A673 (cell line): ENCODE results near the gene PPP2CA. TPM values are rescaled to one million over a fixed set of nuclear protein-coding genes. Genes with fewer than 3 reads are reported as not detected.

Source experiments
- Bru-seq: library from RNA; stranded (reverse); fragments of 400-500 nt; gene quantifications from one replicate; lab custom pipeline; 2021; lab: Mats Ljungman, UMichigan
- BruChase-seq, 2 experiments: library from RNA; stranded (reverse); fragments of 400-500 nt; gene quantifications; one replicate each; lab custom pipeline; 2021; lab: Mats Ljungman, UMichigan
- BruUV-seq: library from RNA; stranded (reverse); fragments of 400-500 nt; replicated peaks from 2 replicates; lab custom pipeline; 2021; lab: Mats Ljungman, UMichigan
- CTCF ChIA-PET: fragments of 300-600 bp; sonication (Branson Sonifier 250); formaldehyde crosslinking; loops from one replicate; lab custom pipeline; 2022; ENCODE audit warnings: antibody characterized with exemption; lab: Charles Lee
- POLR2A ChIA-PET: fragments of 300-600 bp; sonication (Branson Sonifier 250); formaldehyde crosslinking; loops from one replicate; lab custom pipeline; 2022; ENCODE audit warnings: antibody characterized with exemption; ENCODE audit not compliant: low non-redundant PET; lab: Charles Lee
- DNase-seq: peaks from one replicate; pipeline ENCODE4 v3.0.0-alpha.2; 2015; ENCODE audit warnings: low spot score
- H3K27ac ChIP-seq: fragments of 200-600 bp; sonication (generic); 2 replicates; pipeline ENCODE4 v1.5.1; 2016; ENCODE audit warnings: mixed run types, low read depth, mild to moderate bottlenecking, mixed read lengths, antibody characterized with exemption, low read length; ENCODE audit not compliant: poor library complexity, severe bottlenecking
- H3K27me3 ChIP-seq: fragments of 200-600 bp; sonication (generic); replicated peaks from 2 replicates; pipeline ENCODE4 v1.6.1; 2017; ENCODE audit warnings: mixed run types, low read depth, mild to moderate bottlenecking, mixed read lengths, antibody characterized with exemption, low read length; ENCODE audit not compliant: insufficient read depth, poor library complexity
- H3K36me3 ChIP-seq: fragments of 200-600 bp; sonication (generic); 2 replicates; pipeline ENCODE4 v1.6.1; 2016; ENCODE audit warnings: mixed run types, mild to moderate bottlenecking, mixed read lengths, antibody characterized with exemption, low read length; ENCODE audit not compliant: insufficient read depth, poor library complexity, severe bottlenecking
- H3K4me1 ChIP-seq: fragments of 200-600 bp; sonication (generic); 2 replicates; pipeline ENCODE4 v1.6.1; 2017; ENCODE audit warnings: mixed run types, mild to moderate bottlenecking, mixed read lengths, antibody characterized with exemption, low read length; ENCODE audit not compliant: insufficient read depth, poor library complexity, severe bottlenecking
- H3K4me3 ChIP-seq: fragments of 200-600 bp; sonication (generic); 2 replicates; pipeline ENCODE4 v1.5.1; 2016; ENCODE audit warnings: low read depth, mixed run types, mild to moderate bottlenecking, mixed read lengths, low read length; ENCODE audit not compliant: poor library complexity, severe bottlenecking
- H3K9me3 ChIP-seq: fragments of 200-600 bp; sonication (generic); 2 replicates; pipeline ENCODE4 v1.6.1; 2016; ENCODE audit warnings: mixed run types, low read depth, mild to moderate bottlenecking, mixed read lengths, antibody characterized with exemption, low read length; ENCODE audit not compliant: poor library complexity, severe bottlenecking
- CTCF ChIP-seq: fragments of 300-800, 200-600 bp; sonication (generic); conservative IDR thresholded peaks from 2 replicates; pipeline ENCODE4 v1.5.1; 2017; ENCODE audit warnings: low read depth, mild to moderate bottlenecking, antibody characterized with exemption, low read length, moderate library complexity, mixed read lengths
- EZH2 ChIP-seq: fragments of 200-600 bp; sonication (generic); IDR thresholded peaks from 2 replicates; pipeline ENCODE4 v1.6.1; 2017; ENCODE audit warnings: borderline replicate concordance, low read depth, mild to moderate bottlenecking, mixed read lengths, antibody characterized with exemption, low read length; ENCODE audit not compliant: poor library complexity, severe bottlenecking
- intact Hi-C: fragments of 100-400 bp; cut with micrococcal nuclease; formaldehyde crosslinking; loops from one replicate; pipeline ENCODE4 v1.10.0; 2022; ENCODE audit not compliant: unreplicated experiment
- long read RNA-seq: library from polyadenylated mRNA; stranded (forward); transcript quantifications from one replicate; pipeline ENCODE4 v2.0.0, GENCODE V29; 2022
- total RNA-seq: library from RNA; stranded (reverse); gene quantifications from 2 replicates; pipeline ENCODE4 v1.2.3, GENCODE V29; 2021

The PPP2CA gene
- 227 and 233 TPM in 2 replicates for total RNA-seq
- percentile 98 among the genes with signal in this experiment for Bru-seq, nascent RNA
- BruChase-seq, experiment 1, labeled RNA remaining after a 2-hour chase: percentile 99 among the genes with signal in this experiment
- percentile 99 among the genes with signal in this experiment for BruChase-seq, experiment 2, labeled RNA remaining after a 6-hour chase
- long read RNA-seq, full-length matches to known transcripts: 708 of 732 reads
- long read RNA-seq, partial matches to known transcripts: 8 of 732 reads
- long read RNA-seq, other reads (novel, unspliced or antisense): 16 of 732 reads

DNA sequence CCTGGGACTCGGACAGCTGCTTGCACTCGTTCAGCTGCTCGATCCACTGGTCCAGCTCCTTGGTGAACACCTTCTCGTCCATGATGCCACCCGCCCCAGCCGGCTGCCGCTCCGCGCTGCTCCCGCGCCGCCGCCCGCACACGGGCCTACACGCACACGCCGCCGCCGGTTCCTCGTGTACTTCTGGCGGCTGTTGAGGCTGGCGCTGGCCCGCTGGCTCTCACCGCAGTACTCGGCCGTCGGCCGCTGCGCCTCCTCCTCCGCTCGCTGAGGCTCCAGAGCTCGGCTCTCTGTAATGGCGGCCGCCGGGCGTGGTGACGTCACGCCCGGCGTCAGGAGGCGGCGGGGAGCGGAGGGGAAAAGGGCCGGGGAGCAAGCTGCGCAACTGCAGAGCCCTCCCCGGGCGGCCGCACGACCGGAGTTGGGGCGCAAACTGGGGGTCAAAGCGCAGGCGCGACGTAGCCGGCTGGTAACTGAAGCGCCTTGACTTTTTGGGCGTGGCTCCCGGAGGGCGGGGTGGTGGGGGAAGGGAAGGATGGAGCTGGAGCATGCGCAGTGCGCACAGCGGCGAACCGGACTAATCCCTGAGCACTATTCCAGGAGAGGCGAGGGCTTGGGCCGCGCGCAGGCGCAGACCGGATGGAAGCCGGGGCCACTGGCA is at the start of gene PPP2CA:
TSS of gene PPP2CA (minus strand) at position 294 of the 661 bp plus-strand sequence. CDS start at position 82, 212 bp downstream.
- ChIA-PET CTCF (interaction anchor here (0.8 kb wide), 1 partner anchor 186 kb away, joined by 4 read pairs; no protein-coding TSS in a partner anchor), POLR2A (interaction anchor here (0.5 to 0.6 kb wide), 2 partner anchors 16 to 49 kb away, joined by 3 to 4 read pairs; partner anchors contain the start of gene SKP1)
- no peaks in the 10 kb centered on the region for H3K9me3 ChIP-seq
- H3K36me3 ChIP-seq: peaks cover 5% of the 10 kb centered on the region
- H3K4me1 ChIP-seq: peaks cover 8% of the 10 kb centered on the region
- peak within 1 kb of the TSS; percentile 96 for H3K4me3 ChIP-seq
- intact Hi-C loops: no loop called here
- BruUV-seq: no TSS peak
- peak; percentile 99 for DNase-seq
- no peaks in the 10 kb centered on the region for H3K27me3 ChIP-seq
- no peak for TF ChIP-seq CTCF
- no peak for TF ChIP-seq EZH2
- peak within 1 kb of the TSS; percentile 99 for H3K27ac ChIP-seq

GRCh38 chr5:134273642-134274395 is 47.9 kb upstream of the PPP2CA start:
- Histone ChIP-seq H3K27ac (no peak overlapping the region), H3K4me1 (no peaks in the 10 kb centered on the region), H3K36me3 (no peaks in the 10 kb centered on the region), H3K9me3 (no peaks in the 10 kb centered on the region), H3K27me3 (no peaks in the 10 kb centered on the region), H3K4me3 (no peak overlapping the region)
- no peak for TF ChIP-seq EZH2
- TF ChIP-seq CTCF: no peak
- BruUV-seq: no TSS peak
- DNase-seq: no peak
- intact Hi-C loops: no loop called here
- CTCF ChIA-PET: no interaction called here
- POLR2A ChIA-PET: no interaction called here

DNA sequence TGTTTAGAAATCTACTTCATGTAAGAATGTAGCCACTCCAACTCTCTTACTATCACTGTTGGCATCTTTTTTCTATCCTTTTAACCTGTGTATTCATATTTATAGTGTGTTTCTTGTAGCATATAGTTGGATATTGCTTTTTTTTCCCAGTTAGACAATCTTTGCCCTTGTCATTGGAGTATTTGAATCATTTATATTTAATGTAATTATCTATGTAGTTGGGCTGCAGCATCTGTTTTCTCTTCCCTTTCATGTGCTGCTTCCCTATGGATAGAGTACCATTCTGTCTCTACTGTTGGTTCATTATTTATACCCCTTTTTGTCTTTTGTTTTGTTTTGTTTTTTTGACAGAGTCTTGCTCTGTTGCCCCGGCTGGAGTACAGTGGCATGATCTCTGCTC is 45.2 kb upstream of the PPP2CA start:
- H3K9me3 ChIP-seq: no peaks in the 10 kb centered on the region
- H3K4me1 ChIP-seq: no peaks in the 10 kb centered on the region
- intact Hi-C loops: no loop called here
- no peak overlapping the region for H3K27ac ChIP-seq
- no peaks in the 10 kb centered on the region for H3K27me3 ChIP-seq
- TF ChIP-seq CTCF (no peak), EZH2 (no peak)
- POLR2A ChIA-PET: no interaction called here
- BruUV-seq: no TSS peak
- no peaks in the 10 kb centered on the region for H3K36me3 ChIP-seq
- no peak for DNase-seq
- no peak overlapping the region for H3K4me3 ChIP-seq
- CTCF ChIA-PET: no interaction called here
